ENCODE results near the gene ASTN2.

DNA sequence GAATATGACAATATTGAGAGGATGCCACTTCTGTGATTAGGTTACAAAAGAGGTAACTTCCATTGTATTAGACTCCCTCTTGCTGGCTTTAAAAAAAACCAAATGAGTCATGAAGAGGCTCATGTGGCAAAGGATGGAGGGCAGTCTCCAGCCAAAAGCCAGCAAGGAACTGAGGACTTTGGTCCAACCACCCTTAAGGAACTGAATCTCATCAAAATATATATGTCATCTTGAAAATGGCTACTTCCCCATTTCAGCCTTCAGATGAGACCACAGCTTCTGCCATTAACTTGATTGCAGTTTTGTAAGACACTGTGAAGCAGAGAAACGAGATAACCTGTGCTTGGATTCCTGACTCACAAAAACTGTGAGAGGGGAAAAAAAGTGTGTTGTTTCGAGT lies 743.3 kb downstream of the ASTN2 start:
- TF ChIP-seq CTCF (IDR thresholded peaks at IDR 0.05; ENCODE audit: borderline replicate concordance, extremely low read depth, low read length, poor library complexity, severe bottlenecking) (no peak), EZH2 (IDR thresholded peaks at IDR 0.05; ENCODE audit: borderline replicate concordance, low read depth, low read length, severe bottlenecking) (no peak)

All from DND-41 (cell line).